OCI-LY7 (cell line): ENCODE measurements around the gene BCAT1.

Source experiments
- EZH2phosphoT487 ChIP-seq: fragments of 200-600 bp; sonication (generic); IDR thresholded peaks from 2 replicates; pipeline ENCODE4 v1.6.1; 2018; ENCODE audit warnings: low read depth, borderline replicate concordance, mild to moderate bottlenecking, mixed run types, antibody characterized with exemption, low read length, moderate library complexity, mixed read lengths
- TF ChIP-seq, protein P1 (sequence below): fragments of 200-600 bp; sonication (generic); conservative IDR thresholded peaks from 2 replicates; pipeline ENCODE4 v1.5.1; 2014; ENCODE audit warnings: mild to moderate bottlenecking, antibody characterized with exemption, low read length, moderate library complexity, mixed read lengths

GRCh38 chr12:24996820-24997219 lies 47.9 kb upstream of the BCAT1 start:
- TF ChIP-seq, protein P1, sequence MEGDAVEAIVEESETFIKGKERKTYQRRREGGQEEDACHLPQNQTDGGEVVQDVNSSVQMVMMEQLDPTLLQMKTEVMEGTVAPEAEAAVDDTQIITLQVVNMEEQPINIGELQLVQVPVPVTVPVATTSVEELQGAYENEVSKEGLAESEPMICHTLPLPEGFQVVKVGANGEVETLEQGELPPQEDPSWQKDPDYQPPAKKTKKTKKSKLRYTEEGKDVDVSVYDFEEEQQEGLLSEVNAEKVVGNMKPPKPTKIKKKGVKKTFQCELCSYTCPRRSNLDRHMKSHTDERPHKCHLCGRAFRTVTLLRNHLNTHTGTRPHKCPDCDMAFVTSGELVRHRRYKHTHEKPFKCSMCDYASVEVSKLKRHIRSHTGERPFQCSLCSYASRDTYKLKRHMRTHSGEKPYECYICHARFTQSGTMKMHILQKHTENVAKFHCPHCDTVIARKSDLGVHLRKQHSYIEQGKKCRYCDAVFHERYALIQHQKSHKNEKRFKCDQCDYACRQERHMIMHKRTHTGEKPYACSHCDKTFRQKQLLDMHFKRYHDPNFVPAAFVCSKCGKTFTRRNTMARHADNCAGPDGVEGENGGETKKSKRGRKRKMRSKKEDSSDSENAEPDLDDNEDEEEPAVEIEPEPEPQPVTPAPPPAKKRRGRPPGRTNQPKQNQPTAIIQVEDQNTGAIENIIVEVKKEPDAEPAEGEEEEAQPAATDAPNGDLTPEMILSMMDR: no peak
- TF ChIP-seq EZH2phosphoT487: no peak
